H1 (cell line): ENCODE results near the gene PPP1R14C. TPM values are rescaled to one million over a fixed set of nuclear protein-coding genes. Genes with fewer than 3 reads are reported as not detected.

Source experiments
- CHD7 ChIP-seq: fragments of 300-600 bp; sonication (generic); IDR thresholded peaks from 2 replicates; pipeline ENCODE4 v1.7.1; 2012; ENCODE audit warnings: low read length, moderate library complexity, mild to moderate bottlenecking, inconsistent platforms; ENCODE audit not compliant: insufficient replicate concordance
- polyA plus RNA-seq, 7 experiments: library from polyadenylated mRNA; depleted of rRNA in 3 of 7; stranded (reverse) in 5 of 7; unstranded in 2 of 7; fragments of >200 nt in 5 of 7; fragments of 200-250 nt in 2 of 7; gene quantifications; 1 replicate in 5 of 7; 2 replicates in 1 of 7; 4 replicates in 1 of 7; pipeline versions ENCODE4 v1.2.1 to v1.2.3, GENCODE V29; 2011 to 2013; ENCODE audit warnings: missing spikeins in 2 of 7, mixed read lengths in 2 of 7
- total RNA-seq: library from RNA; stranded (reverse); fragmentation: NEBNext Ultra II Directional; extraction: Animal tissue kit (Norgen Biotek cat#: 25700); gene quantifications from 2 replicates; pipeline ENCODE4 v1.2.1, GENCODE V29; 2021

Gene PPP1R14C
- total and polyA plus RNA-seq, 2 of the 8 experiments (the other 6 are each of a cell fraction or from before 2014, with no cell fraction given): 0.30 to 0.61 TPM

- no peak for TF ChIP-seq CHD7
Observed at GRCh38 chr6:150182460-150183078, 39.7 kb downstream of the PPP1R14C start (continued).
